H9 (cell line): ENCODE results near the gene ZNF79. TPM values are rescaled to one million over a fixed set of nuclear protein-coding genes. Genes with fewer than 3 reads are reported as not detected.

ENCODE experiments used
- DNase-seq: peaks from one replicate; pipeline ENCODE4 v3.0.0-alpha.2; 2017
- H2AFZ ChIP-seq: one replicate; pipeline ENCODE4 v1.6.1; 2013; ENCODE audit warnings: mild to moderate bottlenecking, low read length, control low read depth, moderate library complexity
- H2AK5ac ChIP-seq: 2 replicates; pipeline ENCODE4 v1.6.1; 2013; ENCODE audit warnings: low read length, control low read depth, mixed read lengths; ENCODE audit not compliant: insufficient read length
- H2BK120ac ChIP-seq: one replicate; pipeline ENCODE4 v1.6.1; 2013; ENCODE audit warnings: low read depth, mild to moderate bottlenecking, low read length, control low read depth, inconsistent platforms; ENCODE audit not compliant: poor library complexity, severe bottlenecking
- H2BK12ac ChIP-seq: 2 replicates; pipeline ENCODE4 v1.6.1; 2013; ENCODE audit warnings: low read length, control low read depth, mixed read lengths, low read depth; ENCODE audit not compliant: insufficient read length
- H2BK15ac ChIP-seq: 2 replicates; pipeline ENCODE4 v1.6.1; 2013; ENCODE audit warnings: low read depth, low read length, control low read depth
- H2BK20ac ChIP-seq: one replicate; pipeline ENCODE4 v1.6.1; 2013; ENCODE audit warnings: low read depth, mild to moderate bottlenecking, low read length, control low read depth, inconsistent platforms; ENCODE audit not compliant: poor library complexity, severe bottlenecking
- H2BK5ac ChIP-seq: 2 replicates; pipeline ENCODE4 v1.6.1; 2013; ENCODE audit warnings: low read length, control low read depth, mixed read lengths; ENCODE audit not compliant: insufficient read length
- H3K14ac ChIP-seq: 2 replicates; pipeline ENCODE4 v1.6.1; 2013; ENCODE audit warnings: low read length, control low read depth; ENCODE audit not compliant: insufficient read depth
- H3K18ac ChIP-seq: 2 replicates; pipeline ENCODE4 v1.6.1; 2013; ENCODE audit warnings: low read depth, mild to moderate bottlenecking, mixed read lengths, low read length, control low read depth; ENCODE audit not compliant: insufficient read length
- H3K23ac ChIP-seq: 2 replicates; pipeline ENCODE4 v1.6.1; 2013; ENCODE audit warnings: low read length, control low read depth, mixed read lengths, low read depth; ENCODE audit not compliant: insufficient read length
- H3K23me2 ChIP-seq: 2 replicates; pipeline ENCODE4 v1.6.1; 2013; ENCODE audit warnings: low read depth, mild to moderate bottlenecking, mixed read lengths, low read length, control low read depth; ENCODE audit not compliant: insufficient read length, poor library complexity, severe bottlenecking
- H3K27ac ChIP-seq: 2 replicates; pipeline ENCODE4 v1.5.1; 2013; ENCODE audit warnings: low read length, control low read depth, mixed read lengths, low read depth; ENCODE audit not compliant: insufficient read length
- H3K27me3 ChIP-seq: 2 replicates; pipeline ENCODE4 v1.6.1; 2013; ENCODE audit warnings: low read length, control low read depth, inconsistent platforms; ENCODE audit not compliant: insufficient read depth
- H3K4ac ChIP-seq: 2 replicates; pipeline ENCODE4 v1.6.1; 2013; ENCODE audit warnings: low read depth, mild to moderate bottlenecking, control low read depth, inconsistent platforms, low read length, moderate library complexity
- H3K4me1 ChIP-seq: 2 replicates; pipeline ENCODE4 v1.6.1; 2013; ENCODE audit warnings: low read length, control low read depth, inconsistent platforms; ENCODE audit not compliant: insufficient read depth
- H3K4me2 ChIP-seq: 2 replicates; pipeline ENCODE4 v1.6.1; 2013; ENCODE audit warnings: low read length, control low read depth, mixed read lengths; ENCODE audit not compliant: insufficient read length, insufficient read depth
- H3K56ac ChIP-seq: 2 replicates; pipeline ENCODE4 v1.6.1; 2013; ENCODE audit warnings: low read depth, mild to moderate bottlenecking, mixed read lengths, low read length, control low read depth; ENCODE audit not compliant: insufficient read length
- H3K79me1 ChIP-seq: 2 replicates; pipeline ENCODE4 v1.6.1; 2013; ENCODE audit warnings: low read depth, mild to moderate bottlenecking, moderate library complexity, low read length, control low read depth, inconsistent platforms; ENCODE audit not compliant: insufficient read depth, poor library complexity, severe bottlenecking
- H3K79me2 ChIP-seq: 2 replicates; pipeline ENCODE4 v1.6.1; 2013; ENCODE audit warnings: low read length, control low read depth, inconsistent platforms; ENCODE audit not compliant: insufficient read depth
- H3K9ac ChIP-seq: 2 replicates; pipeline ENCODE4 v1.6.1; 2013; ENCODE audit warnings: low read length, control low read depth, mixed read lengths; ENCODE audit not compliant: insufficient read length; ENCODE audit errors: extremely low read depth
- H3K9me3 ChIP-seq: one replicate; pipeline ENCODE4 v1.6.1; 2013; ENCODE audit warnings: low read depth, low read length, inconsistent platforms; ENCODE audit not compliant: control insufficient read depth
- H3T11ph ChIP-seq: one replicate; pipeline ENCODE4 v1.6.1; 2013; ENCODE audit warnings: mild to moderate bottlenecking, low read length, control low read depth, inconsistent platforms
- H4K20me1 ChIP-seq: one replicate; pipeline ENCODE4 v1.6.1; 2013; ENCODE audit not compliant: control insufficient read depth, insufficient read length, insufficient read depth
- H4K5ac ChIP-seq: 2 replicates; pipeline ENCODE4 v1.6.1; 2013; ENCODE audit warnings: low read depth, mild to moderate bottlenecking, mixed read lengths, low read length, control low read depth; ENCODE audit not compliant: insufficient read length
- H4K8ac ChIP-seq: replicated peaks from 2 replicates; pipeline ENCODE4 v1.6.1; 2013; ENCODE audit warnings: low read length, control low read depth, mixed read lengths, low read depth; ENCODE audit not compliant: insufficient read length
- H4K91ac ChIP-seq: 2 replicates; pipeline ENCODE4 v1.6.1; 2013; ENCODE audit warnings: low read depth, mild to moderate bottlenecking, moderate library complexity, mixed read lengths, low read length, control low read depth; ENCODE audit not compliant: insufficient read length
- H3K27ac Mint-ChIP-seq, 3 experiments: 2 replicates in 2 of 3; 3 replicates in 1 of 3; pipeline ENCODE4 v1.8.0; 2020 to 2021; ENCODE audit warnings: mixed read lengths in 3 of 3, mild to moderate bottlenecking in 1 of 3, moderate library complexity in 1 of 3
- H3K27me3 Mint-ChIP-seq: 2 replicates; pipeline ENCODE4 v1.8.0; 2021; ENCODE audit warnings: low read depth, mild to moderate bottlenecking, moderate library complexity, mixed read lengths
- H3K36me3 Mint-ChIP-seq, 3 experiments: 2 replicates in 2 of 3; 3 replicates in 1 of 3; pipeline ENCODE4 v1.8.0; 2020 to 2021; ENCODE audit warnings: low read depth in 3 of 3, mixed read lengths in 3 of 3; ENCODE audit not compliant: insufficient read depth in 1 of 3
- H3K4me1 Mint-ChIP-seq, 2 experiments: 2 replicates each; pipeline ENCODE4 v1.8.0; 2020; ENCODE audit warnings: mixed read lengths in 2 of 2
- H3K4me3 Mint-ChIP-seq, 2 experiments: 2 replicates in 1 of 2; 3 replicates in 1 of 2; pipeline ENCODE4 v1.8.0; 2020 to 2021; ENCODE audit warnings: mild to moderate bottlenecking in 2 of 2, mixed read lengths in 2 of 2, moderate library complexity in 1 of 2
- H3K9me3 Mint-ChIP-seq, 2 experiments: 2 replicates in 1 of 2; 3 replicates in 1 of 2; pipeline ENCODE4 v1.8.0; 2020; ENCODE audit warnings: mild to moderate bottlenecking in 2 of 2, mixed read lengths in 2 of 2, moderate library complexity in 1 of 2
- CTCF ChIP-seq: fragments of 200-600 bp; sonication (generic); conservative IDR thresholded peaks from 3 replicates; pipeline ENCODE4 v1.8.0; 2021; ENCODE audit warnings: antibody characterized with exemption, mild to moderate bottlenecking
- WGBS: extraction: QIAGEN DNeasy Blood & Tissue Kit; methylation state at CpG from one replicate; pipeline ENCODE4 v1.1.7; 2013; ENCODE audit warnings: missing lambda C conversion rate, low lambda C conversion rate, mixed read lengths; ENCODE audit not compliant: insufficient read length; ENCODE audit errors: extremely low coverage; 5-methylcytosine and 5-hydroxymethylcytosine counted together
- total RNA-seq: library from RNA; stranded (reverse); gene quantifications from 2 replicates; pipeline ENCODE4 v1.2.1, GENCODE V29; 2021

ZNF79 gene
- total RNA-seq, 1 experiment from 2014 or later, result 11.5 TPM

- Mint-ChIP-seq H3K27me3 (peaks cover 11% of the 10 kb centered on the region), H3K4me1 (peaks cover 10 to 14% of the 10 kb centered on the region in 2 experiments), H3K36me3 (peaks cover 1 to 14% (median 7%) of the 10 kb centered on the region in 3 experiments; a peak in 5 of 7 replicates), H3K9me3 (no peaks in the 10 kb centered on the region), H3K4me3 (no peak overlapping the region), H3K27ac (no peak overlapping the region)
- Histone ChIP-seq H3K23me2 (peaks cover 11% of the 10 kb centered on the region), H3K27ac (no peak overlapping the region), H3K9me3 (no peaks in the 10 kb centered on the region), H3K14ac (no peak overlapping the region), H3K79me1 (no peaks in the 10 kb centered on the region), H3K18ac (no peak overlapping the region), H2BK20ac (no peak overlapping the region), H2BK12ac (no peak overlapping the region), H4K91ac (no peak overlapping the region), H3K23ac (no peak overlapping the region), H3K27me3 (no peaks in the 10 kb centered on the region), H2BK15ac (no peak overlapping the region), H2AK5ac (no peak overlapping the region), H3T11ph (no peak overlapping the region), H3K79me2 (no peaks in the 10 kb centered on the region), H3K56ac (no peak overlapping the region), H4K8ac (no peak overlapping the region), H2AFZ (no peak overlapping the region), H3K9ac (no peak overlapping the region), H4K20me1 (no peaks in the 10 kb centered on the region), H3K4me2 (no peak overlapping the region), H2BK5ac (no peak overlapping the region), H2BK120ac (no peak overlapping the region), H3K4me1 (no peaks in the 10 kb centered on the region), H4K5ac (no peak overlapping the region), H3K4ac (no peak overlapping the region)
- no CpG with 5 or more reads among the region's 14 CpGs for WGBS
- no peak for DNase-seq
- no peak for TF ChIP-seq CTCF
Measured at GRCh38 chr9:127399736-127400269, 24.4 kb upstream of the ZNF79 start.
